Glutamatergic neuron (in vitro differentiated cells): ENCODE data around the gene G2E3. TPM values are rescaled to one million over a fixed set of nuclear protein-coding genes. Genes with fewer than 3 reads are reported as not detected.
"Not testable (repeated sequence)": the region's sequence is repeated elsewhere in the genome, so short reads cannot be mapped to it uniquely, and the experiment has no call there.

Experiments used
- DNase-seq: peaks from one replicate; pipeline ENCODE4 v3.0.0; 2022
- H3K27ac Mint-ChIP-seq: one replicate; pipeline ENCODE4 v1.8.0; 2020; ENCODE audit warnings: mild to moderate bottlenecking, mixed read lengths, inconsistent platforms; ENCODE audit not compliant: unreplicated experiment
- H3K27me3 Mint-ChIP-seq: one replicate; pipeline ENCODE4 v1.8.0; 2020; ENCODE audit warnings: mild to moderate bottlenecking, moderate library complexity, mixed read lengths, inconsistent platforms; ENCODE audit not compliant: unreplicated experiment
- H3K36me3 Mint-ChIP-seq: one replicate; pipeline ENCODE4 v1.8.0; 2020; ENCODE audit warnings: mild to moderate bottlenecking, mixed read lengths, inconsistent platforms; ENCODE audit not compliant: unreplicated experiment
- H3K4me1 Mint-ChIP-seq: one replicate; pipeline ENCODE4 v1.8.0; 2020; ENCODE audit warnings: mild to moderate bottlenecking, low read depth, mixed read lengths, inconsistent platforms; ENCODE audit not compliant: unreplicated experiment
- H3K4me3 Mint-ChIP-seq: one replicate; pipeline ENCODE4 v1.8.0; 2020; ENCODE audit warnings: mild to moderate bottlenecking, mixed read lengths, inconsistent platforms; ENCODE audit not compliant: unreplicated experiment
- H3K9me3 Mint-ChIP-seq: one replicate; pipeline ENCODE4 v1.8.0; 2020; ENCODE audit warnings: mild to moderate bottlenecking, moderate library complexity, mixed read lengths, inconsistent platforms; ENCODE audit not compliant: unreplicated experiment
- total RNA-seq: library from RNA; stranded (reverse); fragmentation: NEBNext Ultra II Directional; extraction: Animal tissue kit (Norgen Biotek cat#: 25700); gene quantifications from one replicate; pipeline ENCODE4 v1.2.1, GENCODE V29; 2021; ENCODE audit not compliant: unreplicated experiment
- TF ChIP-seq, protein P1 (sequence below): fragments of 200-600 bp; sonication (generic); IDR thresholded peaks from one replicate; pipeline ENCODE4 v1.5.0; 2021; ENCODE audit not compliant: partially characterized antibody, unreplicated experiment

G2E3 gene
- total RNA-seq, 1 donor from 2014 or later, result 31.4 TPM

DNA sequence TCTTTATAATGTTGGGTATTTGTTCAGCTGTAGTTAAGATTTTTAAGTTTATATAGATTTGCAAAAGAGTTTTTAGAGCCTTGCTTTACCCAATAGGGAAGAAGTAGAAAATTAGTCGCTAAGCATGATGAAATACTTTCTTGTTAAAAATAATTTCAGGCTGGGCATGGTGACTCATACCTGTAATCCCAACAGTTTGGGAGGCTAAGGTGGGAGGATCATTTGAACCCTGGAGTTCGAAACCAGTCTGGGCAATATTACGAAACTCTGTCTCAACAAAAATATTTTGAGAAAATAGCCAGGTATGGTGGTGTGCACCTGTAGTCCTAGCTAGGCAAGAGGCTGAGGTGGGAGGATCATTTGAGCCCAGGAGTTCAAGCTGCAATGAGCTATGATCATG lies 44.4 kb downstream of the G2E3 start:
- no peaks in the 10 kb centered on the region for H3K9me3 Mint-ChIP-seq
- TF ChIP-seq, protein P1, sequence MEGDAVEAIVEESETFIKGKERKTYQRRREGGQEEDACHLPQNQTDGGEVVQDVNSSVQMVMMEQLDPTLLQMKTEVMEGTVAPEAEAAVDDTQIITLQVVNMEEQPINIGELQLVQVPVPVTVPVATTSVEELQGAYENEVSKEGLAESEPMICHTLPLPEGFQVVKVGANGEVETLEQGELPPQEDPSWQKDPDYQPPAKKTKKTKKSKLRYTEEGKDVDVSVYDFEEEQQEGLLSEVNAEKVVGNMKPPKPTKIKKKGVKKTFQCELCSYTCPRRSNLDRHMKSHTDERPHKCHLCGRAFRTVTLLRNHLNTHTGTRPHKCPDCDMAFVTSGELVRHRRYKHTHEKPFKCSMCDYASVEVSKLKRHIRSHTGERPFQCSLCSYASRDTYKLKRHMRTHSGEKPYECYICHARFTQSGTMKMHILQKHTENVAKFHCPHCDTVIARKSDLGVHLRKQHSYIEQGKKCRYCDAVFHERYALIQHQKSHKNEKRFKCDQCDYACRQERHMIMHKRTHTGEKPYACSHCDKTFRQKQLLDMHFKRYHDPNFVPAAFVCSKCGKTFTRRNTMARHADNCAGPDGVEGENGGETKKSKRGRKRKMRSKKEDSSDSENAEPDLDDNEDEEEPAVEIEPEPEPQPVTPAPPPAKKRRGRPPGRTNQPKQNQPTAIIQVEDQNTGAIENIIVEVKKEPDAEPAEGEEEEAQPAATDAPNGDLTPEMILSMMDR, result no peak
- no peaks in the 10 kb centered on the region for H3K4me1 Mint-ChIP-seq
- H3K4me3 Mint-ChIP-seq, result no peak overlapping the region
- no peaks in the 10 kb centered on the region for H3K36me3 Mint-ChIP-seq
- H3K27ac Mint-ChIP-seq, result no peak overlapping the region
- no peak for DNase-seq
- H3K27me3 Mint-ChIP-seq, result no peaks in the 10 kb centered on the region

DNA sequence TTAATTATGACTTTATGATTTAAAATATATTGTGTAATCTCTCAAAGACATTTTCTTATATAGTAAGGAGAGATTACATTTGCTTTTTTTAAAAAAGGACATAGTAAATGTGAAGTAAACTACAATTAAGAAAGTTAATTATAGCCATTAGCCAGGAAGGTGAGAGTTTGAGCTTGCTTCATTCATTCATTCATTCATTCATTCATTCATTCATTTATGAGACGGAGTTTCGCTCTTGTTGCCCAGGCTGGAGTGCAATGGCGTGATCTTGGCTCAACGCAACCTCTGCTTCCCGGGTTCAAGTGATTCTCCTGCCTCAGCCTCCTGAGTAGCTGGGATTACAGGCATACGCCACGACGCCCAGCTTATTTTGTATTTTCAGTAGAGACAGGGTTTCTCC lies 45.7 kb downstream of the G2E3 start:
- H3K27me3 Mint-ChIP-seq, H3K27ac Mint-ChIP-seq, DNase-seq, H3K9me3 Mint-ChIP-seq, H3K4me3 Mint-ChIP-seq, H3K36me3 Mint-ChIP-seq, H3K4me1 Mint-ChIP-seq: not testable (repeated sequence)

DNA sequence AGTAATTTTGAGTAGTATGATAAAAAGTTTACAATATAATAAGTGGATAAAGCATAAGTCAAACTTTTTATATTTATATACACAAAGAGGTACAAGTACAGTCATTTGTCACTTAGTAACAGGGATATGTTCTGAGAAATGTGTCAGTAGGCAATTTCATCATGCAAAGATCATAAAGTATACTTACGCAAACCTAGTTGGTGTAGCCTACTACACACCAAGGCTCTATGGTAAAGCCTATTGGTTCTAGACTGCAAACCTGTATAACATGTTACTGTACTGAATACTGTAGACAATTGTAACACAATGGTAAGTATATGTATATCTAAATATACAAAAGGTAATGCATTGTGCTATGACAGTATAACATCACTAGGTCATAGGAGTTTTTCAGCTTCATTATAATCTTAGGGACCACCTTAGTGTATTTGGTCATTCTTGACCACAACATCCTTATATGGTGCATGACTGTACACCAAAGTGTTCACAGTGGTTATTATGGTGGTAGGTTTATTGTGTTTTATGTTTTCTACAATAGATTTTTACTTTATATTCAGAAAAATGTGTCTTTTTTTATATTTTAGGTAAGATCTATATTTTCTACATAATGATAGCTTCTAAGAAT lies 48.3 kb downstream of the G2E3 start:
- H3K27ac Mint-ChIP-seq, result no peak overlapping the region
- no peaks in the 10 kb centered on the region for H3K36me3 Mint-ChIP-seq
- no peaks in the 10 kb centered on the region for H3K27me3 Mint-ChIP-seq
- no peaks in the 10 kb centered on the region for H3K9me3 Mint-ChIP-seq
- no peak overlapping the region for H3K4me3 Mint-ChIP-seq
- DNase-seq, result no peak
- no peaks in the 10 kb centered on the region for H3K4me1 Mint-ChIP-seq
- TF ChIP-seq, protein P1, result no peak

DNA sequence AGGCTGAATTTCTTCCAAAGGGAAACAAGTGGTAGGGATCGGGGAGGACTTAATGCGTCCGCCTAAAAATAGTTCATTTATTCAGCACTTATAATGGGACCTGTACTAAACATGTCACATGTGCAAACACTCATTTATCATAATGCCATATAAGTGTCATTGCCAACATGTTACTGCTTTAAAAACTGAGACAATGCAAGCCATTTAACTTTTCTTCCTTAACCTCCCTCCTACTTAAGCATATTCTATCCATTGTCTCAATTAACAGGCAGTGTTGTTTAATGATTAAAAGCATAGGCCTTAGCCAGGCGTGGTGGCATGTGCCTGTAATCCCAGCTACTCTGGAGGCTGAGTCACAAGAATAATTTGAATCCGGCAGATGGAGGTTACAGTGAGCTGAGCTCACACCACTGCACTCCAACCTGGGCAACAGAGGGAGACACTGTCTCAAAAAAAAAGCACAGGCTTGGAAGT lies 49.6 kb downstream of the G2E3 start:
- TF ChIP-seq, protein P1, result no peak
- peak overlapping the region; percentile 15 for H3K27ac Mint-ChIP-seq
- no peak overlapping the region for H3K4me3 Mint-ChIP-seq
- no peak for DNase-seq
- no peaks in the 10 kb centered on the region for H3K4me1 Mint-ChIP-seq
- no peaks in the 10 kb centered on the region for H3K36me3 Mint-ChIP-seq
- no peaks in the 10 kb centered on the region for H3K9me3 Mint-ChIP-seq
- no peaks in the 10 kb centered on the region for H3K27me3 Mint-ChIP-seq

DNA sequence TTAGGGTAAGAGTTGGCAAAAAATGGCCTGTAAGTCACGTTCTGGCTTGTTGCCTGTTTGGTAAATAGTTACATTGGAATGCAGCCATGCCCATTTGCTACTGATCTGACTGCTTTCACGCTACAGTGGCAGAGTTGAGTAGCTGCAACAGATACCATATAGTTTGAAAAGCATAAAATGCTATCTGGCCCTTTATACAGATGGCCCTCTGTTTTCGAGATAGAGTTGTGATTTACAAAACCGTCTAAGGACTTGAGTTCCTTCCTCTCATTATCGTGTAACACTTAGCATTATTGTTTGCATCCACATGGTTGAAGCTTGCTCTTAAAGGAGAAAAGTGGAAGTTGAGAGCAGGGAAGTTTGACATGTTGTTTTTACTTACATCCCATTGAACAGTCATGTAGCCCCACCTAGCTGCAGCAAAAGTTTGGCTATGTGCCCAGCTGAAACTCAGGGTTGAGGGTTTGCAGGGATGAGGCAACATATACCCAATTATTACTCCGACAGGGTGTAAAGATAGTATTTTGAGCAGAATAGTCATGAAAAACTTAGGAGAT lies 51.9 kb downstream of the G2E3 start:
- Mint-ChIP-seq H3K4me3 (no peak overlapping the region), H3K4me1 (no peaks in the 10 kb centered on the region), H3K27ac (no peak overlapping the region), H3K36me3 (no peaks in the 10 kb centered on the region), H3K9me3 (no peaks in the 10 kb centered on the region), H3K27me3 (no peaks in the 10 kb centered on the region)
- DNase-seq, result no peak
- TF ChIP-seq, protein P1, result no peak
